Measurements from ENCODE around the gene CNMD.

The CNMD gene

GRCh38 chr13:52775511-52775910 lies 35.9 kb upstream of the CNMD start:
- H3K4me3 ChIP-seq (ENCODE audit: low read depth, low read length) = no peak overlapping the region
- in situ Hi-C loops (cut with HindIII; ENCODE audit: low sequenced_read_pairs) = no loop called here
- TF ChIP-seq CTCF (IDR thresholded peaks at IDR 0.05; ENCODE audit: low read depth, low read length) = no peak
- DNase-seq (ENCODE audit: low read depth, low spot score) = no peak

- in situ Hi-C loops (cut with HindIII; ENCODE audit: low sequenced_read_pairs) = no loop called here
- TF ChIP-seq CTCF (IDR thresholded peaks at IDR 0.05; ENCODE audit: low read depth, low read length) = no peak
- H3K4me3 ChIP-seq (ENCODE audit: low read depth, low read length) = no peak overlapping the region
- no peak for DNase-seq (ENCODE audit: low read depth, low spot score)
These were observed 28.4 kb upstream of the CNMD start for GRCh38 chr13:52767949-52768516.

DNA sequence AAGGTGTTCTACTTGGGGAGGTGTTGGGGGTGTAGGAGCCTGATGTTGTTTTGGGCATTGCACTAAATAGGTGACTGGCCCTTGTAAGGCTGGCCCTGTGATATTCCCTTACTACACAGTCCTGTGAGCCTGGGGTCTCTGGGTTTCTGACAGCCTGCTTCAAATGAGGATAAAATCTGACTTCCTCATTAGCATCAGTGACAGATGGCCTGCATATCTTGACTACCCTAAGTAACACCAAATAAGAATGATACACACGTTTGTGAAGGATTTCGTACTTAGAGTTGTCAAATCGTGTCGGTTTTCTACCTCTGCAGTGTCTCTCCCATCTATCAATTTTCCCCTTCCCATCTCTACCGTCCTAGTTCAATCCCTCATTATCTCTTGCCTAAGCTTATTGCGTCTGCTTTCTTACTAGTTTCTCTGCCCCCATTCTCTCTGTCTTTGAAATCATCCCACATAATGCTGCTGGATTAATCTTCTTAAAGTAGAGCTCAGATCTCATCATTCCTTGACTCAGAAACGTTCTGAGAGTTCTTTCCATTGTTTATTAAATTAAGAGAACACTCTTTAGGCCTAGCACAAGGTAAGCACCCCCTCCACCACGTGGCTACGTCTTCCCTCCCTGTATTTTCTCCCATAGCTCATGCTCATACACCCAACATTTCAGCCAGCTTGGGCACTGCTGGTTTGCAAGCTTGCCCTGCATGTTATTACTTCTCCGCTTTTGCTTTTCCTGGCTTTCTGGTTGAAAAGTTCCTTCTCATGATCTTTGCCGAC lies 26.2 kb upstream of the CNMD start:
- H3K4me3 ChIP-seq (ENCODE audit: low read depth, low read length) = no peak overlapping the region
- TF ChIP-seq CTCF (IDR thresholded peaks at IDR 0.05; ENCODE audit: low read depth, low read length) = no peak
- in situ Hi-C loops (cut with HindIII; ENCODE audit: low sequenced_read_pairs) = no loop called here
- DNase-seq (ENCODE audit: low read depth, low spot score) = no peak

GRCh38 chr13:52760077-52760476 lies 20.5 kb upstream of the CNMD start:
- DNase-seq (ENCODE audit: low read depth, low spot score) = no peak
- no peak for TF ChIP-seq CTCF (IDR thresholded peaks at IDR 0.05; ENCODE audit: low read depth, low read length)
- H3K4me3 ChIP-seq (ENCODE audit: low read depth, low read length) = no peak overlapping the region
- in situ Hi-C loops (cut with HindIII; ENCODE audit: low sequenced_read_pairs) = no loop called here

GRCh38 chr13:52758114-52758513 lies 18.5 kb upstream of the CNMD start:
- no peak for TF ChIP-seq CTCF (IDR thresholded peaks at IDR 0.05; ENCODE audit: low read depth, low read length)
- in situ Hi-C loops (cut with HindIII; ENCODE audit: low sequenced_read_pairs) = no loop called here
- H3K4me3 ChIP-seq (ENCODE audit: low read depth, low read length) = no peak overlapping the region
- no peak for DNase-seq (ENCODE audit: low read depth, low spot score)

DNA sequence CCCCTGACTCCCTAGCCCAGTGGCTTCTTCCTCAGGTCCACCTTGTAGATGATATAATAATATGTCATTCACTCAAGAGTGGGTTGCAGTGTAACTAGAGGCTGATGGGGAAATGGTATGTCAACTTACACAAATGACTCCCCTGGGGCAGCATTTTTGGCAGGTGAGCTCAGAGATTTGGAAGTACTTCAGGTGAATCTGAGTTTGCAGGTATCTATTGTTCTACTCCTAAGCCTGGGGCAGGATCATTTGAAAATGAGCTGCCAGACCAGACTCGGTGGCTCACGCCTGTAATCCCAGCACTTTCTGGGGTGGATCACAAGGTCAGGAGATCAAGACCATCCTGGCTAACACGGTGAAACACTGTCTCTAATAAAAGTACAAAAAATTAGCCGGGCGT lies 11.6 kb upstream of the CNMD start:
- in situ Hi-C loops (cut with HindIII; ENCODE audit: low sequenced_read_pairs) = no loop called here
- no peak overlapping the region for H3K4me3 ChIP-seq (ENCODE audit: low read depth, low read length)
- DNase-seq (ENCODE audit: low read depth, low spot score) = no peak
- no peak for TF ChIP-seq CTCF (IDR thresholded peaks at IDR 0.05; ENCODE audit: low read depth, low read length)

All from astrocyte of the spinal cord (primary cell).